GM23338 (cell line): ENCODE results near the gene SCN3A. TPM values are rescaled to one million over a fixed set of nuclear protein-coding genes. Genes with fewer than 3 reads are reported as not detected.

Experiments
- ATAC-seq: fragments of 200-7000 bp; cut with Tn5 transposase; 3 replicates; pipeline ENCODE4 v1.9.1; 2020
- DNase-seq: peaks from one replicate; pipeline ENCODE4 v3.0.0-alpha.2; 2015; ENCODE audit warnings: low spot score
- H2AFZ ChIP-seq: fragments of 200-600 bp; sonication (generic); 2 replicates; pipeline ENCODE4 v1.8.0; 2016; ENCODE audit warnings: antibody characterized with exemption, mild to moderate bottlenecking, moderate library complexity
- H3F3A ChIP-seq: fragments of 200-600 bp; sonication (generic); replicated peaks from 2 replicates; pipeline ENCODE4 v1.8.0; 2017; ENCODE audit warnings: antibody characterized with exemption, mixed run types, low read depth
- H3K27ac ChIP-seq: fragments of 200-600 bp; sonication (generic); 2 replicates; pipeline ENCODE4 v1.6.1; 2016; ENCODE audit warnings: low read depth
- H3K27me3 ChIP-seq: fragments of 200-600 bp; sonication (generic); 2 replicates; pipeline ENCODE4 v1.8.0; 2016; ENCODE audit warnings: mild to moderate bottlenecking, mixed run types, moderate library complexity; ENCODE audit not compliant: insufficient read depth
- H3K36me3 ChIP-seq: fragments of 200-600 bp; sonication (generic); 2 replicates; pipeline ENCODE4 v1.8.0; 2016; ENCODE audit warnings: mild to moderate bottlenecking; ENCODE audit not compliant: insufficient read depth
- H3K4me1 ChIP-seq: fragments of 200-600 bp; sonication (generic); 2 replicates; pipeline ENCODE4 v1.8.0; 2016; ENCODE audit warnings: mild to moderate bottlenecking, moderate library complexity; ENCODE audit not compliant: insufficient read depth
- H3K4me2 ChIP-seq: fragments of 200-600 bp; sonication (generic); 2 replicates; pipeline ENCODE4 v1.7.1; 2017; ENCODE audit warnings: mixed run types
- H3K4me3 ChIP-seq: fragments of 200-600 bp; sonication (generic); 2 replicates; pipeline ENCODE4 v1.6.1; 2016; ENCODE audit warnings: mixed run types
- H3K79me2 ChIP-seq: fragments of 200-600 bp; sonication (generic); replicated peaks from 2 replicates; pipeline ENCODE4 v1.8.0; 2017; ENCODE audit warnings: mild to moderate bottlenecking; ENCODE audit not compliant: insufficient read depth
- H3K9me2 ChIP-seq: fragments of 200-600 bp; sonication (generic); 2 replicates; pipeline ENCODE4 v1.8.0; 2017; ENCODE audit not compliant: insufficient read depth
- H4K20me1 ChIP-seq: fragments of 200-600 bp; sonication (generic); replicated peaks from 2 replicates; pipeline ENCODE4 v1.8.0; 2017; ENCODE audit warnings: mild to moderate bottlenecking; ENCODE audit not compliant: insufficient read depth
- H3K27ac Mint-ChIP-seq: 2 replicates; pipeline ENCODE4 v1.8.0; 2020; ENCODE audit warnings: inconsistent platforms, mild to moderate bottlenecking, moderate library complexity, mixed read lengths
- H3K27me3 Mint-ChIP-seq: 3 replicates; pipeline ENCODE4 v1.8.0; 2022; ENCODE audit warnings: low read depth, mild to moderate bottlenecking, moderate library complexity, mixed read lengths, inconsistent platforms; ENCODE audit not compliant: insufficient read depth, poor library complexity
- H3K36me3 Mint-ChIP-seq: 3 replicates; pipeline ENCODE4 v1.8.0; 2021; ENCODE audit warnings: low read depth, mild to moderate bottlenecking, inconsistent platforms, moderate library complexity, mixed read lengths
- H3K4me1 Mint-ChIP-seq: 3 replicates; pipeline ENCODE4 v1.8.0; 2020; ENCODE audit warnings: mild to moderate bottlenecking, inconsistent platforms, mixed read lengths
- H3K4me3 Mint-ChIP-seq: 3 replicates; pipeline ENCODE4 v1.8.0; 2021; ENCODE audit warnings: moderate library complexity, mild to moderate bottlenecking, inconsistent platforms, mixed read lengths
- H3K9me3 Mint-ChIP-seq: 3 replicates; pipeline ENCODE4 v1.8.0; 2020; ENCODE audit warnings: moderate library complexity, mild to moderate bottlenecking, inconsistent platforms, mixed read lengths
- CREB1 ChIP-seq: fragments of 250-450 bp; sonication (Bioruptor Pico); IDR thresholded peaks from 2 replicates; pipeline ENCODE4 v1.5.0; 2020; ENCODE audit warnings: low read depth, mild to moderate bottlenecking, moderate library complexity
- CTCF ChIP-seq, 2 experiments: fragments of 200-600 bp in 1 of 2; sonication (generic) in 1 of 2; conservative IDR thresholded peaks; 2 replicates each; pipeline versions ENCODE4 v1.5.1 to v1.6.1; 2016 to 2017; ENCODE audit warnings: antibody characterized with exemption in 2 of 2, low read depth in 2 of 2, mild to moderate bottlenecking in 2 of 2, moderate library complexity in 1 of 2
- ETS1 ChIP-seq: IDR thresholded peaks from 2 replicates; pipeline ENCODE4 v1.6.1; 2016; ENCODE audit warnings: antibody characterized with exemption
- EZH2 ChIP-seq: fragments of 200-600 bp; sonication (generic); IDR thresholded peaks from one replicate; pipeline ENCODE4 v1.8.0; 2017; ENCODE audit warnings: antibody characterized with exemption, mild to moderate bottlenecking, low read depth; ENCODE audit not compliant: unreplicated experiment
- EZH2phosphoT487 ChIP-seq: fragments of 200-600 bp; sonication (generic); IDR thresholded peaks from one replicate; pipeline ENCODE4 v1.8.1; 2018; ENCODE audit warnings: antibody characterized with exemption; ENCODE audit not compliant: unreplicated experiment
- JUNB ChIP-seq: IDR thresholded peaks from one replicate; pipeline ENCODE4 v1.6.1; 2016; ENCODE audit warnings: antibody characterized with exemption; ENCODE audit not compliant: unreplicated experiment
- NANOG ChIP-seq: IDR thresholded peaks from 2 replicates; pipeline ENCODE4 v1.6.1; 2016; ENCODE audit warnings: antibody characterized with exemption, borderline replicate concordance
- POLR2AphosphoS5 ChIP-seq: IDR thresholded peaks from 2 replicates; pipeline ENCODE4 v1.6.1; 2016; ENCODE audit warnings: antibody characterized with exemption, low read depth
- REST ChIP-seq: IDR thresholded peaks from one replicate; pipeline ENCODE4 v1.6.1; 2018; ENCODE audit warnings: antibody characterized with exemption; ENCODE audit not compliant: unreplicated experiment
- STAT1 ChIP-seq: IDR thresholded peaks from one replicate; pipeline ENCODE4 v1.6.1; 2016; ENCODE audit warnings: antibody characterized with exemption; ENCODE audit not compliant: unreplicated experiment
- ZNF114 ChIP-seq: fragments of 250-450 bp; sonication (Bioruptor Pico); IDR thresholded peaks from 2 replicates; pipeline ENCODE4 v1.5.0; 2020; ENCODE audit warnings: mild to moderate bottlenecking, moderate library complexity
- ZNF331 ChIP-seq: fragments of 250-450 bp; sonication (Bioruptor Pico); IDR thresholded peaks from 2 replicates; pipeline ENCODE4 v1.5.0; 2020; ENCODE audit warnings: low read depth, mild to moderate bottlenecking, moderate library complexity
- ZNF462 ChIP-seq: fragments of 250-450 bp; sonication (Bioruptor Pico); IDR thresholded peaks from 2 replicates; pipeline ENCODE4 v1.5.0; 2020; ENCODE audit warnings: mild to moderate bottlenecking, moderate library complexity
- polyA plus RNA-seq: library from polyadenylated mRNA; unstranded; fragments of >200 nt; fragmentation: Nextera tagmentation; extraction: Ambion mirVana; gene quantifications from 2 replicates; pipeline ENCODE4 v1.2.1, GENCODE V29; 2016
- total RNA-seq: library from RNA; depleted of rRNA; stranded (reverse); fragments of >200 nt; shearing (Covaris generic); gene quantifications from 2 replicates; pipeline ENCODE4 v1.2.3, GENCODE V29; 2014

The SCN3A gene
- total and polyA plus RNA-seq, 2 experiments from 2014 or later: 0.66 TPM; not detected in 1

- Mint-ChIP-seq H3K36me3 (no peaks in the 10 kb centered on the region), H3K27me3 (no peaks in the 10 kb centered on the region), H3K9me3 (no peaks in the 10 kb centered on the region), H3K4me1 (peaks cover 7% of the 10 kb centered on the region), H3K4me3 (no peak overlapping the region), H3K27ac (no peak overlapping the region)
- Histone ChIP-seq H3K4me2 (no peak overlapping the region), H3K4me3 (no peak overlapping the region), H3K79me2 (no peaks in the 10 kb centered on the region), H3K27me3 (no peaks in the 10 kb centered on the region), H3K36me3 (no peaks in the 10 kb centered on the region), H2AFZ (peak overlapping the region; percentile 2; the same call in 1 of the 2 replicates), H4K20me1 (no peaks in the 10 kb centered on the region), H3K27ac (no peak overlapping the region), H3K4me1 (peaks cover 8% of the 10 kb centered on the region), H3F3A (no peaks in the 10 kb centered on the region), H3K9me2 (no peaks in the 10 kb centered on the region)
- DNase-seq (no peak), ATAC-seq (no peak)
- TF ChIP-seq ZNF331 (CRISPR knock-in tag) (no peak), EZH2phosphoT487 (no peak), REST (no peak), POLR2AphosphoS5 (no peak), ETS1 (no peak), STAT1 (no peak), JUNB (no peak), EZH2 (no peak), NANOG (no peak), ZNF462 (CRISPR knock-in tag) (no peak), CTCF (conservative IDR thresholded peaks at IDR 0.05; ENCODE audit: low read depth in 2 of 2) (no peak), ZNF114 (CRISPR knock-in tag) (no peak), CREB1 (CRISPR knock-in tag) (no peak)
Measured at GRCh38 chr2:165110394-165110793, 93.5 kb downstream of the SCN3A start.
